CD4-positive, alpha-beta T cell treated with Interferon gamma for 1 hour (primary cell): Measurements from ENCODE around the gene RNF135.
"Not testable (repeated sequence)": the region's sequence is repeated elsewhere in the genome, so short reads cannot be mapped to it uniquely, and the experiment has no call there.

Source experiments
- DNase-seq: peaks from one replicate; pipeline ENCODE4 v3.0.0-alpha.2; 2020

The RNF135 gene

GRCh38 chr17:30956764-30957374 lies 14.0 kb upstream of the RNF135 start:
- DNase-seq: no peak

- no peak for DNase-seq
Measured at GRCh38 chr17:30957741-30958140, 13.1 kb upstream of the RNF135 start.

GRCh38 chr17:30958187-30958586 lies 12.7 kb upstream of the RNF135 start:
- peak; percentile 40 for DNase-seq

GRCh38 chr17:30961209-30962188 lies 9.3 kb upstream of the RNF135 start:
- DNase-seq: no peak

GRCh38 chr17:30964312-30964711 lies 6.5 kb upstream of the RNF135 start:
- not testable (repeated sequence) for DNase-seq

GRCh38 chr17:30964876-30965275 lies 6.0 kb upstream of the RNF135 start:
- no peak for DNase-seq

GRCh38 chr17:30965686-30966085 lies 5.2 kb upstream of the RNF135 start:
- no peak for DNase-seq

GRCh38 chr17:30967911-30968310 lies 2.9 kb upstream of the RNF135 start:
- DNase-seq: not testable (repeated sequence)

GRCh38 chr17:30969989-30970830 lies 629 bp upstream of the RNF135 start:
- peak; percentile 42 for DNase-seq

- no peak for DNase-seq
Measured at GRCh38 chr17:30975042-30975820, 4.4 kb downstream of the RNF135 start.

- DNase-seq: not testable (repeated sequence)
Measured at GRCh38 chr17:30979919-30980318, 9.1 kb downstream of the RNF135 start.

GRCh38 chr17:30981531-30982519 lies 11.0 kb downstream of the RNF135 start:
- no peak for DNase-seq

GRCh38 chr17:30982855-30983254 lies 12.0 kb downstream of the RNF135 start:
- DNase-seq: no peak

GRCh38 chr17:30990458-30990857 lies 19.6 kb downstream of the RNF135 start:
- DNase-seq: no peak

GRCh38 chr17:30992551-30992950 lies 21.7 kb downstream of the RNF135 start:
- DNase-seq: no peak

GRCh38 chr17:30995347-30995746 lies 24.5 kb downstream of the RNF135 start:
- DNase-seq: no peak

- DNase-seq: no peak
Measured at GRCh38 chr17:30996486-30996885, 25.6 kb downstream of the RNF135 start.

- DNase-seq: no peak
Measured at GRCh38 chr17:30997270-30997669, 26.4 kb downstream of the RNF135 start.

GRCh38 chr17:30997842-30998241 lies 27.0 kb downstream of the RNF135 start:
- DNase-seq: no peak

- DNase-seq: no peak
Measured at GRCh38 chr17:31002047-31002446, 31.2 kb downstream of the RNF135 start.

- no peak for DNase-seq
Measured at GRCh38 chr17:31003225-31003866, 32.5 kb downstream of the RNF135 start.
